Loucy (cell line): ENCODE results near the gene FOXA1.

ENCODE experiments used
- H2AFZ ChIP-seq: fragments of 200-600 bp; sonication (generic); 2 replicates; pipeline ENCODE4 v1.6.0; 2016; ENCODE audit warnings: antibody characterized with exemption, mild to moderate bottlenecking, low read length, moderate library complexity
- H3F3A ChIP-seq: fragments of 200-600 bp; 2 replicates; pipeline ENCODE4 v1.6.0; 2016; ENCODE audit warnings: antibody characterized with exemption, low read depth, mild to moderate bottlenecking
- H3K27me3 ChIP-seq: fragments of 200-600 bp; sonication (generic); 2 replicates; pipeline ENCODE4 v1.6.1; 2014; ENCODE audit warnings: low read length, mild to moderate bottlenecking; ENCODE audit not compliant: insufficient read depth, poor library complexity, severe bottlenecking
- H3K36me3 ChIP-seq: fragments of 200-600 bp; sonication (generic); 2 replicates; pipeline ENCODE4 v1.6.1; 2016; ENCODE audit warnings: low read length; ENCODE audit not compliant: insufficient read depth
- H3K4me1 ChIP-seq: fragments of 200-600 bp; sonication (generic); 2 replicates; pipeline ENCODE4 v1.5.1; 2014; ENCODE audit warnings: low read length, mild to moderate bottlenecking; ENCODE audit not compliant: insufficient read depth, poor library complexity, severe bottlenecking
- H3K4me2 ChIP-seq: fragments of 200-600 bp; sonication (generic); 2 replicates; pipeline ENCODE4 v1.6.0; 2014; ENCODE audit warnings: antibody characterized with exemption, low read length, low read depth, mild to moderate bottlenecking; ENCODE audit not compliant: poor library complexity, severe bottlenecking
- H3K4me3 ChIP-seq: fragments of 200-600 bp; sonication (generic); 2 replicates; pipeline ENCODE4 v1.5.1; 2014; ENCODE audit warnings: low read length, mild to moderate bottlenecking, mixed read lengths; ENCODE audit not compliant: poor library complexity, severe bottlenecking
- H3K79me2 ChIP-seq: fragments of 200-600 bp; sonication (generic); 2 replicates; pipeline ENCODE4 v1.6.1; 2014; ENCODE audit warnings: low read length; ENCODE audit not compliant: insufficient read depth
- H3K9ac ChIP-seq: fragments of 200-600 bp; sonication (generic); 2 replicates; pipeline ENCODE4 v1.6.0; 2014; ENCODE audit warnings: mild to moderate bottlenecking, low read depth, low read length, moderate library complexity; ENCODE audit not compliant: poor library complexity, severe bottlenecking
- H3K9me2 ChIP-seq: fragments of 200-600 bp; sonication (generic); replicated peaks from 2 replicates; pipeline ENCODE4 v1.6.1; 2016; ENCODE audit warnings: low read depth, low read length, mixed read lengths
- H3K9me3 ChIP-seq: fragments of 200-600 bp; sonication (generic); 2 replicates; pipeline ENCODE4 v1.6.1; 2014; ENCODE audit warnings: mild to moderate bottlenecking, antibody characterized with exemption, low read length, low read depth; ENCODE audit not compliant: insufficient read depth
- H4K20me1 ChIP-seq: fragments of 200-600 bp; sonication (generic); 2 replicates; pipeline ENCODE4 v1.6.0; 2014; ENCODE audit warnings: antibody characterized with exemption, low read length, mild to moderate bottlenecking; ENCODE audit not compliant: insufficient read depth, poor library complexity, severe bottlenecking
- EZH2phosphoT487 ChIP-seq: fragments of 200-600 bp; IDR thresholded peaks from 2 replicates; pipeline ENCODE4 v1.6.1; 2018; ENCODE audit warnings: antibody characterized with exemption, mild to moderate bottlenecking, moderate library complexity, borderline replicate concordance
- TF ChIP-seq, protein P1 (sequence below): fragments of 200-600 bp; sonication (generic); conservative IDR thresholded peaks from 2 replicates; pipeline ENCODE4 v1.5.1; 2014; ENCODE audit warnings: mild to moderate bottlenecking, antibody characterized with exemption, low read length

The FOXA1 gene

GRCh38 chr14:37617864-37618365 is 22.9 kb upstream of the FOXA1 start:
- no peaks in the 10 kb centered on the region for H3K4me1 ChIP-seq
- no peak overlapping the region for H2AFZ ChIP-seq
- H3K4me3 ChIP-seq = no peak overlapping the region
- TF ChIP-seq, protein P1, sequence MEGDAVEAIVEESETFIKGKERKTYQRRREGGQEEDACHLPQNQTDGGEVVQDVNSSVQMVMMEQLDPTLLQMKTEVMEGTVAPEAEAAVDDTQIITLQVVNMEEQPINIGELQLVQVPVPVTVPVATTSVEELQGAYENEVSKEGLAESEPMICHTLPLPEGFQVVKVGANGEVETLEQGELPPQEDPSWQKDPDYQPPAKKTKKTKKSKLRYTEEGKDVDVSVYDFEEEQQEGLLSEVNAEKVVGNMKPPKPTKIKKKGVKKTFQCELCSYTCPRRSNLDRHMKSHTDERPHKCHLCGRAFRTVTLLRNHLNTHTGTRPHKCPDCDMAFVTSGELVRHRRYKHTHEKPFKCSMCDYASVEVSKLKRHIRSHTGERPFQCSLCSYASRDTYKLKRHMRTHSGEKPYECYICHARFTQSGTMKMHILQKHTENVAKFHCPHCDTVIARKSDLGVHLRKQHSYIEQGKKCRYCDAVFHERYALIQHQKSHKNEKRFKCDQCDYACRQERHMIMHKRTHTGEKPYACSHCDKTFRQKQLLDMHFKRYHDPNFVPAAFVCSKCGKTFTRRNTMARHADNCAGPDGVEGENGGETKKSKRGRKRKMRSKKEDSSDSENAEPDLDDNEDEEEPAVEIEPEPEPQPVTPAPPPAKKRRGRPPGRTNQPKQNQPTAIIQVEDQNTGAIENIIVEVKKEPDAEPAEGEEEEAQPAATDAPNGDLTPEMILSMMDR = no peak
- no peaks in the 10 kb centered on the region for H3K36me3 ChIP-seq
- peaks cover 8% of the 10 kb centered on the region; the same call in 1 of the 2 replicates for H3K9me3 ChIP-seq
- no peak overlapping the region for H3K4me2 ChIP-seq
- no peaks in the 10 kb centered on the region for H4K20me1 ChIP-seq
- H3F3A ChIP-seq = no peaks in the 10 kb centered on the region
- no peak overlapping the region for H3K9ac ChIP-seq
- H3K9me2 ChIP-seq = no peaks in the 10 kb centered on the region
- no peaks in the 10 kb centered on the region for H3K27me3 ChIP-seq
- no peaks in the 10 kb centered on the region for H3K79me2 ChIP-seq

GRCh38 chr14:37616853-37617252 is 21.8 kb upstream of the FOXA1 start:
- H3K36me3 ChIP-seq = no peaks in the 10 kb centered on the region
- H3K4me3 ChIP-seq = no peak overlapping the region
- no peaks in the 10 kb centered on the region for H3K27me3 ChIP-seq
- no peaks in the 10 kb centered on the region for H3K4me1 ChIP-seq
- H3K9me2 ChIP-seq = no peaks in the 10 kb centered on the region
- peaks cover 8% of the 10 kb centered on the region; the same call in 1 of the 2 replicates for H3K9me3 ChIP-seq
- no peaks in the 10 kb centered on the region for H4K20me1 ChIP-seq
- no peaks in the 10 kb centered on the region for H3K79me2 ChIP-seq
- no peaks in the 10 kb centered on the region for H3F3A ChIP-seq
- H3K9ac ChIP-seq = no peak overlapping the region
- no peak overlapping the region for H3K4me2 ChIP-seq
- H2AFZ ChIP-seq = no peak overlapping the region
- TF ChIP-seq, protein P1 = no peak
- TF ChIP-seq EZH2phosphoT487 = no peak

GRCh38 chr14:37615582-37616289 is 20.7 kb upstream of the FOXA1 start:
- no peaks in the 10 kb centered on the region for H3F3A ChIP-seq

More at GRCh38 chr14:37615582-37616289, 20.7 kb upstream of the FOXA1 start:
- Histone ChIP-seq H2AFZ (no peak overlapping the region), H3K9ac (no peak overlapping the region), H3K4me1 (no peaks in the 10 kb centered on the region), H4K20me1 (no peaks in the 10 kb centered on the region), H3K27me3 (no peaks in the 10 kb centered on the region), H3K9me2 (no peaks in the 10 kb centered on the region), H3K4me3 (no peak overlapping the region), H3K79me2 (no peaks in the 10 kb centered on the region), H3K36me3 (no peaks in the 10 kb centered on the region), H3K9me3 (peaks cover 8% of the 10 kb centered on the region; the same call in 1 of the 2 replicates), H3K4me2 (no peak overlapping the region)
- TF ChIP-seq, protein P1 = no peak
- TF ChIP-seq EZH2phosphoT487 = no peak
